Vagina (tissue), 2 donors: Measurements from ENCODE around the gene EMD.

ENCODE experiments used
- POLR2A ChIP-seq, 2 donors: fragments of 450-650 bp; IDR thresholded peaks; one replicate each; pipeline ENCODE4 v1.6.1; 2017; ENCODE audit warnings: antibody characterized with exemption in 2 of 2, mild to moderate bottlenecking in 2 of 2, moderate library complexity in 2 of 2
- POLR2AphosphoS5 ChIP-seq, 2 donors: sonication (generic); formaldehyde crosslinking; IDR thresholded peaks; one replicate each; pipeline ENCODE4 v1.9.0; 2017; ENCODE audit warnings: antibody characterized with exemption in 2 of 2, mild to moderate bottlenecking in 2 of 2, low read depth in 1 of 2; ENCODE audit not compliant: insufficient read depth in 1 of 2
- TF ChIP-seq, protein P1 (sequence below), 3 experiments: fragments of 450-650 bp in 2 of 3; fragments of 200-600 bp in 1 of 3; sonication (generic) in 1 of 3; IDR thresholded peaks; one replicate each; pipeline ENCODE4 v1.5.1; 2017 to 2019; ENCODE audit warnings: antibody characterized with exemption in 3 of 3, mild to moderate bottlenecking in 2 of 3, moderate library complexity in 2 of 3

DNA sequence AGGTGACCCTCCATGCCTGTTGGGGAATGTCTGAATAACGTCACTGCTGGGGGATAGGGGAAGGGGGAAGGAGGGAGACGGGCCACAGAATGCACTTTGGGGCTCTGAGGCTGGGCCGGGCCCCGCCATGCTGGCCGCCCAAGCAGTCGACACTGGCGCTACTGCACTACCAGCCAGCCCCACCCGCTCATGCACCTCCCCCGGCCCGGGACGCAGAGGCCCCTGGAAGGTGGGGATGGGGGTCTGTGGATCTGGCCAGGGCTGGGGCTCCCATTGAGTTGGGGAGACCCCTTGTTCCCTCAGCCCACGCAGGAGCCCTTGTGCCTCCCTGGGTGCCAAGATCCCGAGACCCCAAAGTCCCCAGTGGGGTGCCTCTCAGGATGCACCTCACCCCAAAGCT is 22.5 kb upstream of the EMD start:
- TF ChIP-seq, protein P1, sequence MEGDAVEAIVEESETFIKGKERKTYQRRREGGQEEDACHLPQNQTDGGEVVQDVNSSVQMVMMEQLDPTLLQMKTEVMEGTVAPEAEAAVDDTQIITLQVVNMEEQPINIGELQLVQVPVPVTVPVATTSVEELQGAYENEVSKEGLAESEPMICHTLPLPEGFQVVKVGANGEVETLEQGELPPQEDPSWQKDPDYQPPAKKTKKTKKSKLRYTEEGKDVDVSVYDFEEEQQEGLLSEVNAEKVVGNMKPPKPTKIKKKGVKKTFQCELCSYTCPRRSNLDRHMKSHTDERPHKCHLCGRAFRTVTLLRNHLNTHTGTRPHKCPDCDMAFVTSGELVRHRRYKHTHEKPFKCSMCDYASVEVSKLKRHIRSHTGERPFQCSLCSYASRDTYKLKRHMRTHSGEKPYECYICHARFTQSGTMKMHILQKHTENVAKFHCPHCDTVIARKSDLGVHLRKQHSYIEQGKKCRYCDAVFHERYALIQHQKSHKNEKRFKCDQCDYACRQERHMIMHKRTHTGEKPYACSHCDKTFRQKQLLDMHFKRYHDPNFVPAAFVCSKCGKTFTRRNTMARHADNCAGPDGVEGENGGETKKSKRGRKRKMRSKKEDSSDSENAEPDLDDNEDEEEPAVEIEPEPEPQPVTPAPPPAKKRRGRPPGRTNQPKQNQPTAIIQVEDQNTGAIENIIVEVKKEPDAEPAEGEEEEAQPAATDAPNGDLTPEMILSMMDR (IDR thresholded peaks at IDR 0.05) = no peak
- TF ChIP-seq POLR2A (IDR thresholded peaks at IDR 0.05) = no peak
- no peak for TF ChIP-seq POLR2AphosphoS5 (IDR thresholded peaks at IDR 0.05; ENCODE audit: insufficient read depth in 1 of 2, low read depth in 1 of 2)
